HEK293 (cell line): ENCODE results near the gene PRPF8.
"Not testable (repeated sequence)": the region's sequence is repeated elsewhere in the genome, so short reads cannot be mapped to it uniquely, and the experiment has no call there.

ENCODE experiments used
- CTCF ChIA-PET: fragments of 350-600 bp; formaldehyde crosslinking; extraction: SDS; loops from one replicate; lab custom pipeline; 2021; ENCODE audit warnings: antibody characterized with exemption; lab: Yijun Ruan, JAX
- POLR2A ChIA-PET: fragments of 300-600 bp; formaldehyde crosslinking; extraction: SDS; loops from one replicate; lab custom pipeline; 2020; ENCODE audit warnings: antibody characterized with exemption, inconsistent platforms; lab: Yijun Ruan, JAX
- H3K27ac ChIP-seq: fragments of 200-500 bp; sonication (Bioruptor generic); 2 replicates; pipeline ENCODE4 v1.5.1; 2014; ENCODE audit warnings: low read depth, low read length, control low read depth, inconsistent platforms; ENCODE audit errors: extremely low read depth
- H3K36me3 ChIP-seq, 2 experiments: fragments of 200-500 bp in 1 of 2; sonication (Bioruptor generic) in 1 of 2; 1 replicate in 1 of 2; 2 replicates in 1 of 2; pipeline ENCODE4 v1.5.1; 2014 to 2017; ENCODE audit warnings: inconsistent platforms in 2 of 2, low read length in 2 of 2; ENCODE audit not compliant: control insufficient read depth in 2 of 2, insufficient read depth in 1 of 2
- H3K4me1 ChIP-seq: fragments of 200-500 bp; sonication (Bioruptor generic); 2 replicates; pipeline ENCODE4 v1.5.1; 2014; ENCODE audit warnings: mild to moderate bottlenecking, low read length, inconsistent platforms; ENCODE audit not compliant: control insufficient read depth, insufficient read depth
- H3K4me3 ChIP-seq: 2 replicates; pipeline ENCODE4 v1.5.1; 2011; ENCODE audit warnings: low read depth, mild to moderate bottlenecking, control low read depth, low read length, moderate library complexity
- H3K9me3 ChIP-seq: fragments of 200-500 bp; sonication (Bioruptor generic); 2 replicates; pipeline ENCODE4 v1.5.1; 2014; ENCODE audit warnings: low read depth, low read length, inconsistent platforms; ENCODE audit not compliant: control insufficient read depth, insufficient read depth
- BCL11B ChIP-seq: fragments of 450-650 bp; formaldehyde crosslinking; IDR thresholded peaks from 2 replicates; pipeline ENCODE4 v1.5.1; 2016; ENCODE audit warnings: low read depth, missing biosample characterization, missing genetic modification characterization
- ZBTB17 ChIP-seq: fragments of 450-650 bp; formaldehyde crosslinking; IDR thresholded peaks from 2 replicates; pipeline ENCODE4 v1.5.1; 2016; ENCODE audit warnings: missing biosample characterization, missing genetic modification characterization
- ZEB2 ChIP-seq: fragments of 450-650 bp; formaldehyde crosslinking; IDR thresholded peaks from 2 replicates; pipeline ENCODE4 v1.5.1; 2016; ENCODE audit warnings: missing biosample characterization, missing genetic modification characterization
- ZNF121 ChIP-seq: fragments of 450-650 bp; formaldehyde crosslinking; IDR thresholded peaks from 2 replicates; pipeline ENCODE4 v1.5.1; 2016; ENCODE audit warnings: missing biosample characterization, missing genetic modification characterization
- ZNF138 ChIP-seq: fragments of 450-650 bp; formaldehyde crosslinking; IDR thresholded peaks from 2 replicates; pipeline ENCODE4 v1.5.1; 2016; ENCODE audit warnings: missing biosample characterization, missing genetic modification characterization, borderline replicate concordance
- ZNF341 ChIP-seq: fragments of 450-650 bp; formaldehyde crosslinking; IDR thresholded peaks from 2 replicates; pipeline ENCODE4; 2016; ENCODE audit warnings: low read depth, missing biosample characterization, missing genetic modification characterization
- ZNF433 ChIP-seq: fragments of 450-650 bp; formaldehyde crosslinking; IDR thresholded peaks from 2 replicates; pipeline ENCODE4 v1.5.1; 2016; ENCODE audit warnings: missing biosample characterization, missing genetic modification characterization, low read depth
- ZNF560 ChIP-seq: fragments of 450-650 bp; formaldehyde crosslinking; IDR thresholded peaks from 2 replicates; pipeline ENCODE4 v1.5.1; 2017; ENCODE audit warnings: missing biosample characterization, missing genetic modification characterization, borderline replicate concordance
- ZNF600 ChIP-seq: fragments of 450-650 bp; formaldehyde crosslinking; IDR thresholded peaks from 2 replicates; pipeline ENCODE4 v1.5.1; 2016; ENCODE audit warnings: missing biosample characterization, missing genetic modification characterization
- ZNF785 ChIP-seq: fragments of 450-650 bp; formaldehyde crosslinking; IDR thresholded peaks from 2 replicates; pipeline ENCODE4 v1.5.1; 2016; ENCODE audit warnings: missing biosample characterization, missing genetic modification characterization
- TF ChIP-seq, protein P1 (sequence below): fragments of 450-650 bp; formaldehyde crosslinking; IDR thresholded peaks from 2 replicates; pipeline ENCODE4 v1.5.1; 2017; ENCODE audit warnings: missing biosample characterization, missing genetic modification characterization
- TF ChIP-seq, protein P2 (sequence below): fragments of 450-650 bp; formaldehyde crosslinking; IDR thresholded peaks from 2 replicates; pipeline ENCODE4 v1.5.1; 2016; ENCODE audit warnings: missing biosample characterization, missing genetic modification characterization
- TF ChIP-seq, protein P3 (sequence below): fragments of 450-650 bp; formaldehyde crosslinking; IDR thresholded peaks from 2 replicates; pipeline ENCODE4 v1.5.1; 2017; ENCODE audit warnings: missing biosample characterization, missing genetic modification characterization

Gene PRPF8

DNA sequence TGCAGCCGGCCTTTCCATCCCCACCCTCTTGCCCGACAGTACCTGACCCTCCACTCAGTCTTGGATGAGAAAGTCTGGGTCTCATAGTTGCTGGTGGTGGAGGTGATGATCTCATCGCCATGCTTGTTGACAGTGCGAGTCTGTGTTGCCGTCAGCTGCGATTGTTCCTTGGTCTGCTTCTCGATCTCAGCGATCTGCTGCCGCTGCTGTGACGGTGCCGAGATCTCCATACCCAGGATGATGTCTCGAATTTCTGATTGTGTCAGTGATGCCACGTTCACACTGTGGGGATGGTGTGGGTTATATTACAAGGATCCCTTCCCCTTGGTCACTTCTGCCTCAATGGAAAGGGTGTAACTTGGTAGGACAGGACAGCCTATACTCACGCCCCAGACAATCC, 30.9 kb downstream of the PRPF8 start:
- no peak for TF ChIP-seq ZBTB17 (tag by site-specific recombination)
- TF ChIP-seq ZNF600, result peak; percentile 57; the same call in 1 of the 2 replicates
- ChIA-PET CTCF (interaction anchor here (0.7 to 1.3 kb wide), 3 partner anchors 15 to 80 kb away, joined by 3 to 4 read pairs (median 3); no protein-coding TSS in a partner anchor), POLR2A (interaction anchor here (1.5 to 6.0 kb wide), 2 partner anchors 14 to 30 kb away, joined by 4 to 38 read pairs; partner anchors contain the start of gene PRPF8)
- Histone ChIP-seq H3K36me3 (peaks cover 69 to 86% of the 10 kb centered on the region in 2 experiments), H3K27ac (peak overlapping the region; percentile 37; the same call in 1 of the 2 replicates), H3K4me3 (no peak overlapping the region), H3K9me3 (no peaks in the 10 kb centered on the region), H3K4me1 (peaks cover 6% of the 10 kb centered on the region)

DNA sequence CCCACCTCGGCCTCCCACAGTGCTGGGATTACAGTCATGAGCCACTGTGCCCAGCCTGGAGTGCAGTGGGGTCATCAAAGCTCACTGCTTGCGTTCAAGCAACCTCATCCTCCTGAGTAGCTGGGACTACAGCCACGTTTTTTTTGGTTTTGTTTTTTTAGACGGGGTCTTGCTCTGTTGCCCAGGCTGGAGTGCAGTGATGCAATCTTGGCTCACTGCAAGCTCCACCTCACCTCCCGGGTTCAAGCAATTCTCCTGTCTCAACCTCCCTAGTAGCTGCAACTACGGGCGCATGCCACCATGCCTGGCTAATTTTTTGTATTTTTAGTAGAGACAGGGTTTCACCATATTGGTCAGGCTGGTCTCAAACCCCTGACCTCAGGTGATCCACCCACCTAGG, 31.9 kb downstream of the PRPF8 start:
- H3K9me3 ChIP-seq, H3K4me3 ChIP-seq, H3K27ac ChIP-seq, H3K4me1 ChIP-seq: not testable (repeated sequence)
- TF ChIP-seq ZNF121 (tag by site-specific recombination), result peak; percentile 98
- CTCF ChIA-PET, result interaction anchor here (0.5 to 2.3 kb wide), 6 partner anchors 9 to 424 kb away, joined by 3 to 12 read pairs (median 4); no protein-coding TSS in a partner anchor
- POLR2A ChIA-PET, result interaction anchor here (0.7 to 6.0 kb wide), 4 partner anchors 15 to 122 kb away, joined by 4 to 38 read pairs (median 4); partner anchors contain the start of gene PRPF8
- H3K36me3 ChIP-seq, result peaks cover 60 to 77% of the 10 kb centered on the region in 2 experiments

DNA sequence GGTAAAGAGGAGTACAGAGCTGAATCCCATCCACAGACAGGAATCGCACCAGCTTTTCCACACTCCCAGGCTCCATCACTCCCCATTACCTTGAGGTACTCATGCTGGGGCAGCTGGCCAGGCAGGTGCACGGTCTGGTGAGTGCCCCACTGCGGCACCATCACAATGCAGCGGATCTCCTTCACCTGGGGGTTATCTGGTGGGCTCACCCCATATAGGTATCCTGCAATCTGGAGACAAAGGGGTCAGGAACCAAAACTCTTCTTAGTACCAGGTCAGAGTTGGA, 33.2 kb downstream of the PRPF8 start:
- no peak overlapping the region for H3K4me3 ChIP-seq
- no peak overlapping the region for H3K27ac ChIP-seq
- no peaks in the 10 kb centered on the region for H3K9me3 ChIP-seq
- peaks cover 8% of the 10 kb centered on the region for H3K4me1 ChIP-seq
- peaks cover 48 to 64% of the 10 kb centered on the region in 2 experiments for H3K36me3 ChIP-seq
- POLR2A ChIA-PET, result interaction anchor here (1.2 to 6.0 kb wide), 3 partner anchors 16 to 65 kb away, joined by 4 to 38 read pairs (median 5); no protein-coding TSS in a partner anchor
- TF ChIP-seq, protein P1, sequence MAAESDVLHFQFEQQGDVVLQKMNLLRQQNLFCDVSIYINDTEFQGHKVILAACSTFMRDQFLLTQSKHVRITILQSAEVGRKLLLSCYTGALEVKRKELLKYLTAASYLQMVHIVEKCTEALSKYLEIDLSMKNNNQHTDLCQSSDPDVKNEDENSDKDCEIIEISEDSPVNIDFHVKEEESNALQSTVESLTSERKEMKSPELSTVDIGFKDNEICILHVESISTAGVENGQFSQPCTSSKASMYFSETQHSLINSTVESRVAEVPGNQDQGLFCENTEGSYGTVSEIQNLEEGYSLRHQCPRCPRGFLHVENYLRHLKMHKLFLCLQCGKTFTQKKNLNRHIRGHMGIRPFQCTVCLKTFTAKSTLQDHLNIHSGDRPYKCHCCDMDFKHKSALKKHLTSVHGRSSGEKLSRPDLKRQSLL (tag by site-specific recombination), result peak; percentile 81
- TF ChIP-seq, protein P2, sequence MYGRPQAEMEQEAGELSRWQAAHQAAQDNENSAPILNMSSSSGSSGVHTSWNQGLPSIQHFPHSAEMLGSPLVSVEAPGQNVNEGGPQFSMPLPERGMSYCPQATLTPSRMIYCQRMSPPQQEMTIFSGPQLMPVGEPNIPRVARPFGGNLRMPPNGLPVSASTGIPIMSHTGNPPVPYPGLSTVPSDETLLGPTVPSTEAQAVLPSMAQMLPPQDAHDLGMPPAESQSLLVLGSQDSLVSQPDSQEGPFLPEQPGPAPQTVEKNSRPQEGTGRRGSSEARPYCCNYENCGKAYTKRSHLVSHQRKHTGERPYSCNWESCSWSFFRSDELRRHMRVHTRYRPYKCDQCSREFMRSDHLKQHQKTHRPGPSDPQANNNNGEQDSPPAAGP (tag by site-specific recombination), result no peak
- TF ChIP-seq ZNF785 (tag by site-specific recombination), result no peak
- TF ChIP-seq, all 188 proteins: peak for 1
- CTCF ChIA-PET, result interaction anchor here (2.2 to 2.3 kb wide), 2 partner anchors 18 to 77 kb away, joined by 9 to 12 read pairs; no protein-coding TSS in a partner anchor

DNA sequence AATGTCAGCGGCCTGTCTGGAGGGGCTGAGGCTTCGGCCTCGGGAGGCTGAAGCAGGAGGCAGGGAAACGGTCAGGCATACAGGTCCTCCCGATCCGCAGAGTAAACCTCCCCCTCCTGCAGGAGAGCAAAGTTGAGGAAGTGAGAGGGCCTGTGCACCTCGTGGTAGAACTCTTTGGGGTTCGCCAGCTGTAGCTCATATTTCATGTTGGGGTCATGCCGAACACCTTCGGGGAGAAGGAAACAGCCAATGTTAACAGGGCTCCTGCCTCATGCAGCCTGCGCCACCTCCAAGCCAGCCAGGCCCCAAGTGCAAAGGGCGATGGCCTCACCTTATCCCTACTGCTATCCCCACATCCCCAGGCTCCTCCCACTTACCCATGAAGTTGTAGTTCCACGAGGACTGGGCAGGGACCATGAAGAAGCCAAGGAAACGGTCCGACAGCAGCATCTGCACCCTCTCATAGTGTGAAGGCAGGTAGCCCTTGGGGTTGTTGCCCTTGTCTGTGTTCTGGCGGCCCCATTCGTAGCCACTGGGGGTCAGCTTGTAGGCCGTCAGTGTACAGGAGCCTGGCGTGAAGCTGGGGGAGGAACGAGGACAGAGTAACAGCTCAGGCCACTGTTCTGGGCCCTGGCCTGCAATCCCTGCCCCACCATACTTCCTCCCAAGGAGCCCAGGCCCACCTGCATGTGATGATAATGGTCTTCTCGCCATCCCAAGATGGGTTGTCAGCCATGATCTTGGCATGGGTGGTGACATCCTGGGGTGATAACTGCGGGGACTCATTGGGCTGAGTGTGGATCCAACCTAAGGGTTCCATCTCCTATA, 33.7 kb downstream of the PRPF8 start:
- ChIA-PET CTCF (interaction anchor here (2.2 to 5.1 kb wide), 5 partner anchors 10 to 77 kb away, joined by 9 to 31 read pairs (median 13); no protein-coding TSS in a partner anchor), POLR2A (interaction anchor here (1.1 to 6.0 kb wide), 8 partner anchors 8 to 76 kb away, joined by 4 to 38 read pairs (median 10); partner anchors contain the start of gene PRPF8)
- H3K4me1 ChIP-seq, result peaks cover 8% of the 10 kb centered on the region
- H3K4me3 ChIP-seq, result no peak overlapping the region
- peaks cover 42 to 59% of the 10 kb centered on the region in 2 experiments for H3K36me3 ChIP-seq
- no peaks in the 10 kb centered on the region for H3K9me3 ChIP-seq
- H3K27ac ChIP-seq, result no peak overlapping the region
- TF ChIP-seq ZNF433 (tag by site-specific recombination), result no peak
- no peak for TF ChIP-seq ZNF560 (tag by site-specific recombination)
- TF ChIP-seq, protein P3, sequence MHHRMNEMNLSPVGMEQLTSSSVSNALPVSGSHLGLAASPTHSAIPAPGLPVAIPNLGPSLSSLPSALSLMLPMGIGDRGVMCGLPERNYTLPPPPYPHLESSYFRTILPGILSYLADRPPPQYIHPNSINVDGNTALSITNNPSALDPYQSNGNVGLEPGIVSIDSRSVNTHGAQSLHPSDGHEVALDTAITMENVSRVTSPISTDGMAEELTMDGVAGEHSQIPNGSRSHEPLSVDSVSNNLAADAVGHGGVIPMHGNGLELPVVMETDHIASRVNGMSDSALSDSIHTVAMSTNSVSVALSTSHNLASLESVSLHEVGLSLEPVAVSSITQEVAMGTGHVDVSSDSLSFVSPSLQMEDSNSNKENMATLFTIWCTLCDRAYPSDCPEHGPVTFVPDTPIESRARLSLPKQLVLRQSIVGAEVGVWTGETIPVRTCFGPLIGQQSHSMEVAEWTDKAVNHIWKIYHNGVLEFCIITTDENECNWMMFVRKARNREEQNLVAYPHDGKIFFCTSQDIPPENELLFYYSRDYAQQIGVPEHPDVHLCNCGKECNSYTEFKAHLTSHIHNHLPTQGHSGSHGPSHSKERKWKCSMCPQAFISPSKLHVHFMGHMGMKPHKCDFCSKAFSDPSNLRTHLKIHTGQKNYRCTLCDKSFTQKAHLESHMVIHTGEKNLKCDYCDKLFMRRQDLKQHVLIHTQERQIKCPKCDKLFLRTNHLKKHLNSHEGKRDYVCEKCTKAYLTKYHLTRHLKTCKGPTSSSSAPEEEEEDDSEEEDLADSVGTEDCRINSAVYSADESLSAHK (tag by site-specific recombination), result peak; percentile 68; the same call in 1 of the 2 replicates
- peak; percentile 62 for TF ChIP-seq ZBTB17 (tag by site-specific recombination)
- TF ChIP-seq ZNF600, result 0 out of 2 replicates have a peak, but pooled peaks have one; percentile 51
- TF ChIP-seq BCL11B, result no peak
- TF ChIP-seq ZEB2, result 0 out of 2 replicates have a peak, but pooled peaks have one; percentile 15
- TF ChIP-seq ZNF138 (tag by site-specific recombination), result no peak
- peak; percentile 69 for TF ChIP-seq ZNF341 (tag by site-specific recombination)
